CD4-positive, alpha-beta T cell treated with Interleukin-2 at 100 ng/mL for 4 hours (primary cell): ENCODE results near the gene PCDHA3.
"Not testable (repeated sequence)": the region's sequence is repeated elsewhere in the genome, so short reads cannot be mapped to it uniquely, and the experiment has no call there.

Source experiments
- DNase-seq: peaks from one replicate; pipeline ENCODE4 v3.0.0-alpha.2; 2020; ENCODE audit warnings: low spot score

The PCDHA3 gene

GRCh38 chr5:140800816-140801493, at the start of gene PCDHA3:
PCDHA3 (plus strand) TSS chr5:140801057.
- no peak for DNase-seq

- DNase-seq, result no peak
Observed at GRCh38 chr5:140753561-140753960, 47.3 kb upstream of the PCDHA3 start.

GRCh38 chr5:140764177-140764973, 36.5 kb upstream of the PCDHA3 start:
- DNase-seq, result no peak

- DNase-seq, result no peak
Observed at GRCh38 chr5:140767444-140767843, 33.4 kb upstream of the PCDHA3 start.

- no peak for DNase-seq
Observed at GRCh38 chr5:140780512-140780911, 20.3 kb upstream of the PCDHA3 start.

- DNase-seq, result no peak
Observed at GRCh38 chr5:140785905-140786686, 14.8 kb upstream of the PCDHA3 start, which contains the start of gene PCDHA1. PCDHA1 (plus strand) TSS chr5:140786140.

- DNase-seq, result not testable (repeated sequence)
Observed at GRCh38 chr5:140787422-140787821, 13.4 kb upstream of the PCDHA3 start.

DNA sequence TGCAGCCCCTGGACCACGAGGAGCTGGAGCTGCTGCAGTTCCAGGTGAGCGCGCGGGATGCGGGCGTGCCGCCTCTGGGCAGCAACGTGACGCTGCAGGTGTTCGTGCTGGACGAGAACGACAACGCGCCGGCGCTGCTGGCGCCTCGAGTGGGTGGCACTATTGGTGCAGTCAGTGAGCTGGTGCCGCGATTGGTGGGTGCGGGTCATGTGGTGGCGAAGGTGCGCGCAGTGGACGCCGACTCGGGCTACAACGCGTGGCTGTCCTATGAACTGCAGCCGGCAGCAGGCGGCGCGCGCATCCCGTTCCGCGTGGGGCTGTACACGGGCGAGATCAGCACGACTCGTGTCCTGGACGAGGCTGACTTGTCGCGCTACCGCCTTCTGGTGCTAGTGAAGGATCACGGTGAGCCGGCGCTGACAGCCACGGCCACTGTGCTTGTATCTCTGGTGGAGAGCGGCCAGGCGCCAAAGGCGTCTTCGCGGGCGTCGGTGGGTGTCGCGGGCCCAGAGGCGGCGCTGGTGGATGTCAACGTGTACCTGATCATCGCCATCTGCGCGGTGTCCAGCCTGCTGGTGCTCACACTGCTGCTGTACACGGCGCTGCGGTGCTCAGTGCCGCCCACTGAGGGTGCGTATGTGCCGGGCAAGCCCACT, 12.9 kb upstream of the PCDHA3 start:
- DNase-seq, result not testable (repeated sequence)

DNA sequence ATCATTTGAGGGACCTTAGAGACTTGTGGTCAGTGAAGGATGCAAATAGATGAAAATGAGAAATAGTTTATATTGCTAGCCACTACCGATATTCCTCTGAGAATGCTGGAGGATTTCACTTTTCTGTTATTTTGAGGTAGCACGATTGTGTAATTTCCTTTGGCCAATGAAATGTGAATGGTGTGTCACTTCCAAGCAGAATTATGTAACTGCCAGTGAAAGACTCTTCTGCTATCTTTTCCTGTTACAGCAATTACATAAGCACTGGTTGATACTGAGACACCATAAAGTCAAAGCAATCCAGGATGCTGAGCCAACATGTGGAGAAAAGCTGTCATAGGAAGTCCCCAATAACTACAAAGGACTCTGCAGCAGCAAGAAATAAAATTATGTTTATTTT, 9.8 kb upstream of the PCDHA3 start:
- DNase-seq, result no peak

DNA sequence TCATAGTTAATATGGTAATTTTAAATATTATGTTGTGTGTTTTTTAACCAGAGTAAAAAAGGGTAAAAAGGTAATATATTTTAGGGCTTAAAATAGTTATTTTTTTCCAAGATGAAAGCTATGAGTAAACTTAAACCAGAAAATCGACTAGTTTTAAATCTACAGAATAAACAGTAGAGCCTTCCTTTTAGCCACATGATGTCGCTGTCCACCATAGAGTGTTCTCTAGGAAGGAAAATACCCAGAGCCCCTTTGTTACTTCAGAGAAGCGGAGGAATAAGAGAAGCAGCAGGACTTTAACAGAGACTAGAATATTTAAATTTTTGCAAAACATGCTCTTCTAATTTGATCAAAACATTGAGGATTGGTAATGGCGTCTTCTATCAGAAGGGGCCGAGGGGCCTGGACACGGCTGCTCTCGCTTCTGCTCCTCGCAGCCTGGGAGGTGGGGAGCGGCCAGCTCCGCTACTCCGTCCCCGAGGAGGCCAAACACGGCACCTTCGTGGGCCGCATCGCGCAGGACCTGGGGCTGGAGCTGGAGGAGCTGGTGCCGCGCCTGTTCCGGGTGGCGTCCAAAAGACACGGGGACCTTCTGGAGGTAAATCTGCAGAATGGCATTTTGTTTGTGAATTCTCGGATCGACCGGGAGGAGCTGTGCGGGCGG, 6.1 kb upstream of the PCDHA3 start, which contains the start of gene PCDHA2:
PCDHA2 (plus strand) TSS at position 258 of the 664 bp plus-strand sequence.
- DNase-seq, result no peak

- DNase-seq, result no peak
Observed at GRCh38 chr5:140795259-140795641, 5.6 kb upstream of the PCDHA3 start.

GRCh38 chr5:140796072-140796717, 4.7 kb upstream of the PCDHA3 start:
- not testable (repeated sequence) for DNase-seq

DNA sequence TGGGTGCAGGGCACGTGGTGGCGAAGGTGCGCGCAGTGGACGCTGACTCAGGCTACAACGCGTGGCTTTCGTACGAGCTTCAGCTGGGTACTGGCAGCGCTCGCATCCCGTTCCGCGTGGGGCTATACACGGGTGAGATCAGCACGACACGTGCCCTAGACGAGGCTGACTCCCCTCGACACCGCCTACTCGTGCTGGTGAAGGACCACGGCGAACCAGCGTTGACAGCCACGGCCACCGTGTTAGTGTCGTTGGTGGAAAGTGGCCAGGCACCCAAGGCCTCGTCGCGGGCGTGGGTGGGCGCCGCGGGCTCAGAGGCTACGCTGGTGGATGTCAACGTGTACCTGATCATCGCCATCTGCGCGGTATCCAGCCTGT, 4.2 kb upstream of the PCDHA3 start:
- no peak for DNase-seq

GRCh38 chr5:140801494-140801841, 611 bp downstream of the PCDHA3 start:
- DNase-seq, result no peak

GRCh38 chr5:140802381-140802780, 1.5 kb downstream of the PCDHA3 start:
- DNase-seq, result not testable (repeated sequence)

DNA sequence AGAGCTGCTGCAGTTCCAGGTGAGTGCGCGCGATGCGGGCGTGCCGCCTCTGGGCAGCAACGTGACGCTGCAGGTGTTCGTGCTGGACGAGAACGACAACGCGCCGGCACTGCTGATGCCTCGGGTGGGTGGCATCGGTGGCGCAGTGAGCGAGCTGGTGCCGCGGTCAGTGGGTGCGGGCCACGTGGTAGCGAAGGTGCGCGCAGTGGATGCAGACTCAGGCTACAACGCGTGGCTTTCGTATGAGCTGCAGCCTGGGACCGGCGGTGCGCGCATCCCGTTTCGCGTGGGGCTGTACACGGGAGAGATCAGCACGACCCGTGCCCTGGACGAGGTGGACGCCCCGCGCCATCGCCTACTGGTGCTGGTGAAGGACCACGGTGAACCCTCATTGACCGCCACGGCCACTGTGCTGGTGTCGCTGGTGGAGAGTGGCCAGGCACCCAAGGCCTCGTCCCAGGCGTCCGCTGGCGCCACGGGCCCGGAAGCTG, 2.0 kb downstream of the PCDHA3 start:
- no peak for DNase-seq

DNA sequence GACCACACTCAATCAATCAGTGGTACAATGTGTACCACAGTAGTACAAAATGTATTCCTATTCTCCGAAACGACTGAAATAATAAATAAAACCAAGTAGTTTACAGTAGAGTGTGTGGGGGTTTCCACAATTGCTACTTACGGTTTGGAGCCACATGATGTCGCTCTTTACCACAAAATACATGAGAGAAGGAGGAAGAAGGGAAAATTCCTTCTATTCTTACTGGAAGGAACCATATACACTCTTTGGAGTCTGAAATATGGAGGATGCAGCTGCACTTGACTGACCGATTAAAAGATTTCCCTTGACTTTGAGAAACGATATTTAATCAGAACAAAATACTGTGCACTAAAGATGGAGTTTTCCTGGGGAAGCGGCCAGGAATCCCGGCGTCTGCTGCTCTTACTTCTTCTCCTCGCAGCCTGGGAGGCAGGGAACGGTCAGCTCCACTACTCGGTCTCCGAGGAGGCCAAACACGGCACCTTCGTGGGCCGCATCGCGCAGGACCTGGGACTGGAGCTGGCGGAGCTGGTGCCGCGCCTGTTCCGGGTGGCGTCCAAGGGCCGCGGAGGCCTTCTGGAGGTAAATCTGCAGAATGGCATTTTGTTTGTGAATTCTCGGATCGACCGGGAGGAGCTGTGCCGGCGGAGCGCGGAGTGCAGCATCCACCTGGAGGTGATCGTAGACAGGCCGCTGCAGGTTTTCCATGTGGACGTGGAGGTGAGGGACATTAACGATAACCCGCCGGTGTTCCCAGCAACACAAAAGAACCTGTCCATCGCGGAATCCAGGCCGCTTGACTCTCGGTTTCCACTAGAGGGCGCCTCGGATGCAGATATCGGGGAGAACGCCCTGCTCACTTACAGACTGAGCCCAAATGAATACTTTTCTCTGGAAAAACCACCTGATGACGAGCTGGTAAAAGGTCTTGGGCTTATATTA, 6.2 kb downstream of the PCDHA3 start, which contains the start of gene PCDHA4:
PCDHA4 (plus strand) TSS at position 235 of the 942 bp plus-strand sequence.
- no peak for DNase-seq

GRCh38 chr5:140808241-140808888, 7.5 kb downstream of the PCDHA3 start:
- not testable (repeated sequence) for DNase-seq

GRCh38 chr5:140808889-140809291, 8.0 kb downstream of the PCDHA3 start:
- no peak for DNase-seq
